Activated CD4-positive, alpha-beta T cell treated with anti-CD3 and anti-CD28 coated beads, Interleukin-2, amount 50 U/mL, for 48 hours (primary cell): ENCODE results near the gene C2orf92.
"Not testable (repeated sequence)": the region's sequence is repeated elsewhere in the genome, so short reads cannot be mapped to it uniquely, and the experiment has no call there.

Experiments used
- DNase-seq, 2 experiments: peaks; one replicate each; pipeline ENCODE4 v3.0.0-alpha.2; 2020

Gene C2orf92

DNA sequence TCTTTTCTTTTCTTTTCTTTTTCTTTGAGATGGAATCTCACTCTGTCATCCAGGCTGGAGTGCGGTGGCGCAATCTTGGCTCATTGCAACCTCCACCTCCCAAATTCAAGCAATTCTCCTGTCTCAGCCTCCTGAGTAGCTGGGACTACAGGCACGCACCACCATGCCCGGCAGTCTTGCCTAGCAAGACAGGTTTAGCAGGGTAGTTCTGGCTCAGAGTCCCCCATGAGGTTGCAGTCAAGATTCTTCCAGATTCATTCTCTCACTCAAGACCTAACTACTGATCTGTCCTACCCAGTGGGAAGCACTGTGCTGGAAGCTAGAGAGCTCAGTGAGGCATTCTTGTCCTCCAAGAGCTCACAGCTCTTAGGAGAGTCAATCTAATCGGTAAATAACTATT lies 26.2 kb downstream of the C2orf92 start:
- no peak for DNase-seq

GRCh38 chr2:97697252-97698235 lies 28.0 kb downstream of the C2orf92 start:
- peak; percentile 96 to 97 for DNase-seq

GRCh38 chr2:97698530-97698929 lies 29.0 kb downstream of the C2orf92 start:
- DNase-seq, result no peak

DNA sequence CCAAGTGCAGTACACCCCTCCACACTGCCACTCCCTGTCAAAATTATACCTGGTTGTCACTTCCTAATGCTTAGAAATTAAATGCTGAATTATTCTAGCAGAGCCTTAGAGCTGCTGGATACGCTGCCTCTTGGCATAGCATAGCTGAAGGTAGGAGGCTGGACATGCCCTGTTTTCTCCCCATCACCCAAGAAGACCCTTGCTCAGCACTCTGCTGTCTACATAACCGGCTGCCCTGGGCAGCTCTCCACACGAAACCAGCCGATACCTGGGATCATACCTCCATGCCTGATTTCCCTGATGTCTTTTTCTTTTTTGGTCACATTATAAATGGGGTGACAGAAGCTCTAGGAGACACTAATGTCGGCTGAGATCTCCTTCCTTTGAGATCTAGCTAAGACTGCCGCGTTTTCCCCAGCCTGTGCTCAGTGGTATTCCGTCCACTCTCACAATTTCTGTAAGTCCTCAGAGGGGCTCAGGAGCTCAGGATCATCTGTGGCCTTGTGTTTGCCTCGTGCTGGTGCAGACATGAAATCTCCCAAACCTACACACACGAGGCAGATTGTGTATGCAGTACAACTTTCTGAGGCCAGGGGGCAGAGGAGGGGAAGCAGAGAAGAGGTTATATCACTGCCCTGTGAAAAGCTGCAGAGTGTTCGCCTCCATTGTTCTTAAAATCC lies 30.4 kb downstream of the C2orf92 start:
- peak; percentile 69 to 77 for DNase-seq

DNA sequence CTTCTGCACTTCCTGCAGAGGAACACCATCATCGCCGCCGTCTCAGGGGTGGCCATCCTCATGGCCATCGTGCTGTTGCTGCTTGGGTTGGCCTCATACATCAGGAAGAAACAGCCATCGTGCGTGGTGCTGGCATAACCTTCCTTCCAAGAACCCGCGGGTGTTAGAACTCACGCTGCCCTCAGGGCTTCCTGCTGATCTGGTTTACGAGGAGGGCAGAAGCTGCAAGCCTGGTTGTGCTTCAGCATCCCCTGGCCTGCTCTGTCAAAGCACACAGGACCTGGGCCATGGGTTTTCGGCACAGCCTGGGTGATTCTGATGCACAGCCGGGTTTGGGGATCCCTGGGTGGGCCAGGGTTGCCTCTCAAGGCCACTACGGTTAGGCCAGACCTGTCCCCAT lies 31.7 kb downstream of the C2orf92 start:
- DNase-seq, result no peak

DNA sequence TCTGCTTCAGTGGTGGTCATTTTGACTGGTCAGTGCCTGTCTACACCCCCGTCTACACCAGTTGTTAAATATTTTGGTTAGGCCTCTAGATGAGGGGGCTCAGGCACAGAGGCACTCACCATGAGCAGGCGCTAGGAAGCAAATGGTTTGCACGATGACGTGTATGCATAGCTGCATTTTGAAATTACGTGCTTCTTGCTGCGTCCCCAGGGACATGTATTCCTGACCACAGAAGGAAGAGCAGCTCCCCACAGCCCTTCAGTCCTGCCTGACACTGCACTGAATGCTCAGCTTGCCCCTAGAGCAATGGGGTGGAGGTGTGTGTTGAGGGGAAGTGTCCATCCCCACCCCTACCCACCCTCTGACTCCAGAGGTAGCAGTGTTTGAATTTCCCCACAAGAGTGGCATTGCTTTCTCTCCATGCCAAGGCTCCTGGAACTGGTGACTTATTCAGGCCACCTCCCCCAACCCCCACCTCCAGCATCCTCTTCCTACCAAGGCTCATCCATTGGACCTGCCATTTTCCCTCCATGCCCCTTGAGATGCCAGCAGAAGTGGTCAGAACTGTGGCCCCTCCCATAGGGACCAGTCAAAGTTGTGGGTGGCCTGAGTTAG lies 32.4 kb downstream of the C2orf92 start:
- no peak for DNase-seq

DNA sequence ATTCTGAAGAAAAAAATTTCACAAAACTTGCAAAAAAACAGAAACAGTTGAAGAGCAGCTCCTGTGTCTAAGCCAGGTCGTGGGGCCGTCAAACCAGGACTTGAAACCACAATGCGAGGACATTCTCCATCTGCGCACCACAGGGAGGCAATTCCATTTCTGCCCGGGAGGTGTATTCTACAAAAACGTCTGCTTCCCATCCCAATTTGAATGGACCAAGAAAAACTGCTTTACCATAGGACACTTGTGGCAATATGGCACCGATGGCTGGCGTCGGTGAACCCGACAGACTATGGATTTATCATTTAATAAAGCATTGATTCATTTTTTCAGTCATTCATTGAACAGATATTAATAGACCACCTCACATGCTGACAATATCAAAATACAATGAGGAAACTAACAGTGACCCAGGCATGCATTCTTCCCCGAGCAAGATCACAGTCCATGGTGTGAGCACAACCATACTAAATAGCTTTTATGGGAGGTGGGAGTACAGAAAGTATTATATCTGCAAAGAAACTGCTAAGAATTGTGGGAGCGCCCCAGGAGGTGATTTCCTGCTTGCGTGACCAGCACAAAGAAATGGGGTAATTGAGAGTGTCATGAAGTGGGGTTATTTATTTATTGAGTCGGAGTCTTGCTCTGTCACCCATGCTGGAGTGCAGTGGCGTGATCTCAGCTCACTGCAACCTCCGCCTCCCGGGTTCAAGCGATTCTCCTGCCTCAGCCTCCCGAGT lies 33.4 kb downstream of the C2orf92 start:
- no peak for DNase-seq

DNA sequence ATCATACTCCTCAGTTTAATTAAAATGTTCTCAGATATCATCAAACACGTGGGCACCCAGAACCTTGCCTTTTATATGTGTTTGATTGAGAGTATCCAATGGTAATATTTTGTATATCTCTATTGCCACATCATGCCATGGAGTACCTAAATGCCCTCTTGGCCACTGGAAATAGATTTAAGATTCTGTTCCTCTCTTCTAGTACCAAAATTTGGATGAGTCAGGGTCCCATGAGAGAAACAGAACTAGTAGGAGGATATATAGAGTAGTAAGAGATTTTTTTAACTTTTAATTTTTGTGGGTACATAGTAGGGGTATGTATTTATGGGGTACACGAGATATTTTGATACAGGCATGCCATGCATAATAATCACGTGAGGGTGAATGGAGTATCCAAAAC lies 34.2 kb downstream of the C2orf92 start:
- DNase-seq, result no peak

GRCh38 chr2:97704989-97705388 lies 35.5 kb downstream of the C2orf92 start:
- DNase-seq, result no peak

- no peak for DNase-seq
Observed at GRCh38 chr2:97706112-97706511, 36.6 kb downstream of the C2orf92 start.

DNA sequence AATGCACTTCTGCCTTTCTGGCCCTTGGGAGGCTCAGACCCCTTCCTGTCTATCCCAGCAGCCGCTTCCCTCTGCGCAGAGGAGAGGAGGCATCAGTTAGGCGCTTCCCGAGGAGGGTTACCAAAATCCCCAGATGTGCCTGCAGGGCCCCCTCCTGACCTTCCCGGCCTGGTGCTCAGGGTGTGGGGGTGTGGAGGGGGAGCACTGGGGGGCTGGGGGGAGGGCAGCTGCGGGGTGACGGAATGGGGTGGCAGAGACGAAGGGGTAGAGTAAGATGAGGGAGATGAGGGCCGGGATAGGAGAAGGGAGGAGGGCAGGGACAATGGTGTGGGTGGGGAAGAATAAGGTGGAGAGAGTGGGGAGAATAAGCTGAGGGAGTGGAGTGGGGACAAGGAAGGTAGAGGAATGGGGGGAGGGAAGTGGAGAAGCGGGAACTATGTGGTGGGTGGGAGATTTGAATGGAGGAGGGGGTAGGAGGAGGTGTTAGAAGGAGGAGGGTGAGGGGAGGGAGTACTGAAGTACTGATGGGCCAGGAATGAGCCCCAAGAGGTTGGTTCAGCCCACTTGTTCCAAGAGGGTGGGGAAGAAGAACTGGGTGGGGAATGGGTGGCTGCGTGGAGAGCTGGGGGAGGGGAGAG lies 37.3 kb downstream of the C2orf92 start:
- no peak for DNase-seq

GRCh38 chr2:97707362-97708047 lies 38.0 kb downstream of the C2orf92 start:
- no peak for DNase-seq

DNA sequence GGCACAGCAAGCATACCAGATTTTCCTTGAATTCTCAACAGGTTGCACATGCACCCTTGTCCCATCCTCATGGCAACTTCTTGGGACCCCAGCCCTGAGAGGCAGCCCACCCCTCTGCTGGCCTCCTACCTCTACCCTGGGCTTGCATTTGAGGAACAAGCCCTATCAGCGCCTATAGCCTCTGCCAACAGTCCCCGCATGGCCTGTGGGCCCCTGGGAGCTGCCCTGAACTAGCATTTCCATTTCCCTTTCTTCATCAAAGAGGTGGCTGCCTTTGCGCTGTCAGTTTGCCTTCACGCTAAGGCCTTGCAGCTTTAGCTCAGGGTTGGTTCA lies 38.5 kb downstream of the C2orf92 start:
- DNase-seq, result no peak

GRCh38 chr2:97708608-97709007 lies 39.1 kb downstream of the C2orf92 start:
- no peak for DNase-seq

DNA sequence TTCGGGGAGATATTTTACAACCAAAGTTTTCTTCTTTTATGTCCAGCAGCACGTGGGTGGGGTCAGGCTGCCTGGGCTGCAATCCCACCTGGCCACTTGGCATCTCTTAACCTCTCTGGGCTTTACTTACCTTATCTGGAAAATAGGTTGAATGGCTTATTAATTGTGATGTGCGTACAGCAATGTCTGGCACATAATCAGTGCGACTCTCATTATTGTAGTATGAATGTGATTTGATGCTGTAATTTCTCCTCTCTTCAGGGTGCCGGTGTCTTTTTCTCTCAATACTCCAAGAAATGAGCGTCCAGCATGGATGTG lies 41.8 kb downstream of the C2orf92 start:
- DNase-seq, result no peak

DNA sequence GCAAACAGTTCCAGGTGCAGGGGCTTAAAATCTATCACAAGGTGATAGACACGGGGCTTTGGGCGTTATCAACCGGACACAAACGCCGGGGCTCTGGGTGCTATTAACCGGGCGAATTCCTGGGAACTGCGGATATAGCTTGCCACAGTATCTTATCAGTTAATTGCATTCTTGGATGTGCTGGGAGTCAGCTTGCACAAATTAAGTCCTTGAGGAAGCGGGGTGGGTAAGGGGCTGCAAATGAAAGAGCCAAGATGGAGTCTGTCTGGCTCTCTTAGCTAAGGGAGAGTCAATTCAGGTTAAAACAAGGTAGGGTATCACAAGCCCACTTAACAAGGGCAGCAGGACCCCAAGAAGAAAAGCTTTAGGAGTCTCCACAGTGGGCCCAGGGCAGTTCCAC lies 42.7 kb downstream of the C2orf92 start:
- not testable (repeated sequence) for DNase-seq

DNA sequence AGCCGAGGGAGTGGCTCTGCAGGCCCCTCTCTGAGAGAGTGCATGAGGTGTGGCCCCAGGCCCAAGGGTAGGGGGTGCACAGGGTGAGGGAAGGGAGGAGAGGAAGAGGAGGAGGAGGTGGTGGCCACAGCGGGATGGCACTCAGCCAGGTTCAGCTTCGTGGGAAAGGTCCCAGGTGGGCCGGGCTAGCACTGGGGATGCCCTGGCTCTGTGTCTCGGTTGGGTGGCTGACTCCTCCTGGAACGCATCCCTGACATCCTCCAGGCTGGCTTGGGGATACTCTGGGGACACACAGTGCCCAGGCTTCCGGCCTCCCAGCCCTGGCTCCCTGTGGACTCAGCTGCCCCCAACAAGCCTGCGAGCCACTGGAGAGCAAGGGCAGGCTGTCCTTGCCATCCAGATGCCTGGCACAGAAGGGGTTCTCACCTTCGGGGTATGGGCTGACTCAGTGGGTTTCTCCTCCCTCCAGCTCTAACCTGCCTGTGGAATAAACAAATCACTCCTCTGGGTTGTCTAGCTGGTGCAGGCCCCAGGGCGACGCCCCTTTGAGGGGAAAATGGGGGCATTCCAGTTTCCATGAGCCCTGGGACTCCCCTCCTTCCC lies 43.3 kb downstream of the C2orf92 start:
- DNase-seq, result peak; percentile 53 to 68

- peak; percentile 62 to 70 for DNase-seq
Observed at GRCh38 chr2:97713296-97714083, 44.0 kb downstream of the C2orf92 start, which contains the start of gene ZAP70. ZAP70 (plus strand) TSS chr2:97713576; CDS start chr2:97724037, 10,461 bp downstream.

GRCh38 chr2:97714084-97714949 lies 44.8 kb downstream of the C2orf92 start:
- peak; percentile 39 to 54 for DNase-seq
